ENCODE measurements around the gene EEF2. TPM values are rescaled to one million over a fixed set of nuclear protein-coding genes. Genes with fewer than 3 reads are reported as not detected.
"Not testable (repeated sequence)": the region's sequence is repeated elsewhere in the genome, so short reads cannot be mapped to it uniquely, and the experiment has no call there.

Gene EEF2
- total RNA-seq, 1 experiment from 2014 or later, result 2,701 TPM

- DNase-seq (ENCODE audit: low spot score), result no peak
- peaks cover 14% of the 10 kb centered on the region for H3K4me1 ChIP-seq (ENCODE audit: insufficient read depth, low read length, poor library complexity, severe bottlenecking)
- no peak overlapping the region for H3K27ac ChIP-seq (ENCODE audit: low read depth, low read length, poor library complexity, severe bottlenecking)
- BruUV-seq (replicated peaks), result no TSS peak
- H3K4me3 ChIP-seq (ENCODE audit: low read depth, low read length, poor library complexity, severe bottlenecking), result no peak overlapping the region
- CTCF ChIA-PET, result no interaction called here
- intact Hi-C loops (cut with micrococcal nuclease; ENCODE audit: unreplicated experiment), result no loop called here
- TF ChIP-seq EZH2 (IDR thresholded peaks at IDR 0.05; ENCODE audit: borderline replicate concordance, low read depth, low read length, poor library complexity, severe bottlenecking), result no peak
- TF ChIP-seq, protein P1, sequence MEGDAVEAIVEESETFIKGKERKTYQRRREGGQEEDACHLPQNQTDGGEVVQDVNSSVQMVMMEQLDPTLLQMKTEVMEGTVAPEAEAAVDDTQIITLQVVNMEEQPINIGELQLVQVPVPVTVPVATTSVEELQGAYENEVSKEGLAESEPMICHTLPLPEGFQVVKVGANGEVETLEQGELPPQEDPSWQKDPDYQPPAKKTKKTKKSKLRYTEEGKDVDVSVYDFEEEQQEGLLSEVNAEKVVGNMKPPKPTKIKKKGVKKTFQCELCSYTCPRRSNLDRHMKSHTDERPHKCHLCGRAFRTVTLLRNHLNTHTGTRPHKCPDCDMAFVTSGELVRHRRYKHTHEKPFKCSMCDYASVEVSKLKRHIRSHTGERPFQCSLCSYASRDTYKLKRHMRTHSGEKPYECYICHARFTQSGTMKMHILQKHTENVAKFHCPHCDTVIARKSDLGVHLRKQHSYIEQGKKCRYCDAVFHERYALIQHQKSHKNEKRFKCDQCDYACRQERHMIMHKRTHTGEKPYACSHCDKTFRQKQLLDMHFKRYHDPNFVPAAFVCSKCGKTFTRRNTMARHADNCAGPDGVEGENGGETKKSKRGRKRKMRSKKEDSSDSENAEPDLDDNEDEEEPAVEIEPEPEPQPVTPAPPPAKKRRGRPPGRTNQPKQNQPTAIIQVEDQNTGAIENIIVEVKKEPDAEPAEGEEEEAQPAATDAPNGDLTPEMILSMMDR (conservative IDR thresholded peaks at IDR 0.05; ENCODE audit: low read depth, low read length), result no peak
- H3K9me3 ChIP-seq (ENCODE audit: low read depth, low read length, poor library complexity, severe bottlenecking), result no peaks in the 10 kb centered on the region
- POLR2A ChIA-PET (ENCODE audit: low non-redundant PET), result no interaction called here
- H3K36me3 ChIP-seq (ENCODE audit: insufficient read depth, low read length, poor library complexity, severe bottlenecking), result peaks cover 27% of the 10 kb centered on the region
- H3K27me3 ChIP-seq (replicated peaks; ENCODE audit: insufficient read depth, low read depth, low read length, poor library complexity), result no peaks in the 10 kb centered on the region
Observed at GRCh38 chr19:4012975-4013634, 27.8 kb upstream of the EEF2 start.

- POLR2A ChIA-PET (ENCODE audit: low non-redundant PET), result no interaction called here
- Histone ChIP-seq H3K4me3 (ENCODE audit: low read depth, low read length, poor library complexity, severe bottlenecking) (no peak overlapping the region), H3K27ac (ENCODE audit: low read depth, low read length, poor library complexity, severe bottlenecking) (no peak overlapping the region), H3K36me3 (ENCODE audit: insufficient read depth, low read length, poor library complexity, severe bottlenecking) (peaks cover 27% of the 10 kb centered on the region), H3K4me1 (ENCODE audit: insufficient read depth, low read length, poor library complexity, severe bottlenecking) (peaks cover 9% of the 10 kb centered on the region), H3K9me3 (ENCODE audit: low read depth, low read length, poor library complexity, severe bottlenecking) (no peaks in the 10 kb centered on the region), H3K27me3 (replicated peaks; ENCODE audit: insufficient read depth, low read depth, low read length, poor library complexity) (no peaks in the 10 kb centered on the region)
- DNase-seq (ENCODE audit: low spot score), result no peak
- TF ChIP-seq EZH2 (IDR thresholded peaks at IDR 0.05; ENCODE audit: borderline replicate concordance, low read depth, low read length, poor library complexity, severe bottlenecking), result no peak
- TF ChIP-seq, protein P1 (conservative IDR thresholded peaks at IDR 0.05; ENCODE audit: low read depth, low read length), result no peak
- BruUV-seq (replicated peaks), result no TSS peak
- CTCF ChIA-PET, result no interaction called here
- intact Hi-C loops (cut with micrococcal nuclease; ENCODE audit: unreplicated experiment), result no loop called here
Observed at GRCh38 chr19:4012092-4012974, 27.1 kb upstream of the EEF2 start.

DNA sequence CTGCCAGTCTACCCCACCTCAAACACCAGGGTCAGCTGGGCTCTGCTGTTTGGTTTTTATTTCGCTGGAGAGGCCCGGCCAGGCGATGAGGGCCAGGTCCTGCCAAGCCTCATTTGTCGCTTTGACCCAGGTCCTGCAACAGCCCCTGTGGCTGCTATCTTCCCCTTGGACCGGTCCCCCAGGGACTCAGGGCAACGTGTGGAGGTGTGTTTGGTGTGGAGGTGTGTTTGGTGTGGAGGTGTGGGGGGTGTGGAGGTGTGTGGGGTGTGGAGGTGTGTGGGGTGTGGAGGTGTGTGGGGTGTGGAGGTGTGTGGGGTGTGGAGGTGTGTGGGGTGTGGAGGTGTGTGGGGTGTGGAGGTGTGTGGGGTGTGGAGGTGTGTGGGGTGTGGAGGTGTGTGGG, 26.2 kb upstream of the EEF2 start:
- DNase-seq (ENCODE audit: low spot score); H3K9me3 ChIP-seq (ENCODE audit: low read depth, low read length, poor library complexity, severe bottlenecking); H3K4me3 ChIP-seq (ENCODE audit: low read depth, low read length, poor library complexity, severe bottlenecking); BruUV-seq (replicated peaks); H3K27me3 ChIP-seq (replicated peaks; ENCODE audit: insufficient read depth, low read depth, low read length, poor library complexity); CTCF ChIA-PET; H3K4me1 ChIP-seq (ENCODE audit: insufficient read depth, low read length, poor library complexity, severe bottlenecking); POLR2A ChIA-PET (ENCODE audit: low non-redundant PET); intact Hi-C loops (cut with micrococcal nuclease; ENCODE audit: unreplicated experiment); H3K27ac ChIP-seq (ENCODE audit: low read depth, low read length, poor library complexity, severe bottlenecking): not testable (repeated sequence)
- H3K36me3 ChIP-seq (ENCODE audit: insufficient read depth, low read length, poor library complexity, severe bottlenecking), result peaks cover 27% of the 10 kb centered on the region

All from A673 (cell line).